NCI-H146 (cell line): ENCODE data around the gene CHN2.

Experiments
- DNase-seq: peaks from one replicate; lab custom pipeline; 2025; lab: John Stamatoyannopoulos, UW

The CHN2 gene

GRCh38 chr7:29310625-29311024, 116.0 kb downstream of the CHN2 start:
- no peak for DNase-seq

GRCh38 chr7:29311314-29311713, 116.7 kb downstream of the CHN2 start:
- no peak for DNase-seq

GRCh38 chr7:29314148-29314547, 119.6 kb downstream of the CHN2 start:
- no peak for DNase-seq

- no peak for DNase-seq
These were observed 120.7 kb downstream of the CHN2 start for GRCh38 chr7:29315122-29315891.

- DNase-seq: no peak
These were observed 121.3 kb downstream of the CHN2 start for GRCh38 chr7:29315892-29316270.

- DNase-seq: no peak
These were observed 122.4 kb downstream of the CHN2 start for GRCh38 chr7:29316926-29317325.

GRCh38 chr7:29318853-29319718, 124.5 kb downstream of the CHN2 start:
- DNase-seq: peak; percentile 81

GRCh38 chr7:29319719-29320521, 125.3 kb downstream of the CHN2 start:
- DNase-seq: peak; percentile 22

- no peak for DNase-seq
These were observed 126.0 kb downstream of the CHN2 start for GRCh38 chr7:29320577-29320976.

- peak; percentile 23 for DNase-seq
These were observed 127.6 kb downstream of the CHN2 start for GRCh38 chr7:29322023-29322712.

- no peak for DNase-seq
These were observed 130.9 kb downstream of the CHN2 start for GRCh38 chr7:29325476-29325875.

GRCh38 chr7:29326864-29327263, 132.3 kb downstream of the CHN2 start:
- no peak for DNase-seq

- DNase-seq: peak; percentile 67
These were observed 132.9 kb downstream of the CHN2 start for GRCh38 chr7:29327455-29327854.

GRCh38 chr7:29328045-29328444, 133.5 kb downstream of the CHN2 start:
- no peak for DNase-seq

GRCh38 chr7:29328811-29329210, 134.2 kb downstream of the CHN2 start:
- peak; percentile 21 for DNase-seq

- DNase-seq: no peak
These were observed 135.1 kb downstream of the CHN2 start for GRCh38 chr7:29329686-29330085.

GRCh38 chr7:29330136-29330535, 135.6 kb downstream of the CHN2 start:
- DNase-seq: no peak

- peak; percentile 30 for DNase-seq
These were observed 136.6 kb downstream of the CHN2 start for GRCh38 chr7:29331163-29331562.

- DNase-seq: peak; percentile 97
These were observed 137.7 kb downstream of the CHN2 start for GRCh38 chr7:29332042-29332811.

- peak; percentile 57 for DNase-seq
These were observed 138.6 kb downstream of the CHN2 start for GRCh38 chr7:29332875-29333855.
